UCSD-AML1 (cell line): ENCODE measurements around the gene AGAP1.

Source experiments
- DNase-seq: peaks from one replicate; lab custom pipeline; 2025; ENCODE audit not compliant: unreplicated experiment; lab: John Stamatoyannopoulos, UW

AGAP1 gene

DNA sequence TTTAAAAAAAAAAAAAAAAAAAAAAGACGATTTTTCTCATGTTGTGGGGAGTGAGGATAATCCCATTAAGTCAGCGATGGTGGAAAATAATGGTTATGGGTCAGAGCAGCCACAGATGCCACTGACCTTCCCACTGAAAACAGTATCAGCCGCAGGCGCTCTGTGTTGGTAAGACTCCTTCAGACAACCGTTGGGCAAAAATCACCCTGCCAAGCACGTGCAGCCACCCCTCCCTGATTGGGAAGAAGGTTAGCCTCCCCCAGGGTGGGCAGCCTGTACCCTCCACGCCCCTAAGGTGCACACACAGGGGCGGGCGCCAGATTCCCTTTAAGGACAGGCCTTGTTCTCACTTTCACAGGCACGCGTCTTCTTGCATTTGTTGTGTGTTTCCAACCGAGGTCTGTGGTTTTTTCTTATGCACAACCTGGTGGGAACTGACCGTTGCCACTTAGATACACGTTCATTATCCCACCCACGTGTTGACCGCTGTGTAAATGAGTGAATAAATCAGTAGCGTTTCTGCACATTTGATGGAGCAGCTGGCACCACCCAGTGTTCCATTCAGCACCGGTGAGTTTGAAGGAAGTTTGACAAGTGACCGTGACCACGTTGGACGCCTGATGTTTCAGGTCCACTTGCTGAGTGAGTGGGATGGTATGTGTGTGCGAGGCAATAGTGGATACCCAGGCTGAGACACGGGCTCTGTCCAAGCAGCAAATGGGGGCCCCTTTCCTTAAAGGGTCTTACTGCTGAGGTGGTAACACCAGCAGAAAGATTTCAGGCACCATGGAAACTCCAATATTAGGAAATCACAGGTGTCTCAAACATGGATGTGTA is 476.6 kb downstream of the AGAP1 start:
- no peak for DNase-seq

DNA sequence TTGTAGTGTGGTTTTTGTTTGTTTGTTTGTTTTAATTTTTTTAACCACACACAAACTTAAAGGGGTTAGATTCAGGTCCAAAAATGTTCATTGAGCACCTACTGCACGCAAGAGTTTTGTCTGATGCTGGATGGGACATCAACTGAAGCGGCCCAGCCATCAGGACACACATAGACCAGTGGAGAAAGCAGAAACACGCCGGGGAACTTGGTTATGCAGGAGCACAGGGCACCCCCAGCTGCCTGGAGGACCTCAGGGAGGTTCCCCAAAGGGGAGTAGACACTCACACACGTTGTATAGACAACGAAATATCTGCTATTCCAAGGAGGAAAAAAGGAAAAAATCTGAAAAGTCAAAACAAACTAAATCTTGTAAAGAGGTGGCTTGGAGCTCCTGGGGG is 482.7 kb downstream of the AGAP1 start:
- DNase-seq = no peak

DNA sequence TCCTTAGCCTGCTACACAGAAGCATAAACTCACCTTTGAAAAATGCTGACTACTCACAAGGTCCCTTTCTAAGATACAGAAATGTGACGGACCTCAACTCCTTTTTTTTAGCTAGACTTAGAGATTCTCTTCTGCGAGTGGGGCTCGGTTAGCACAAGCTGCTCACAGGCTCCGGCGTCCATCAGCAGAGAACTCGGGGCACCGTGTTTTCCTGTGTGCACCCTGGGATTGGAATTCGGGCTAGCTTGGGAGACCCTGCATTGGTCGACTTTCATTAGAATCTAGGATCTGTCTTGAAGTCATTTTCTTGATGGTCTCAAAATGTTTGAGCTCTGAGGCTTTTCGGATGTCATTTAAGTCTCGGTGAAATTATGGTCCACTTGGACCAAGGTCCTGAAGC is 483.1 kb downstream of the AGAP1 start:
- no peak for DNase-seq

DNA sequence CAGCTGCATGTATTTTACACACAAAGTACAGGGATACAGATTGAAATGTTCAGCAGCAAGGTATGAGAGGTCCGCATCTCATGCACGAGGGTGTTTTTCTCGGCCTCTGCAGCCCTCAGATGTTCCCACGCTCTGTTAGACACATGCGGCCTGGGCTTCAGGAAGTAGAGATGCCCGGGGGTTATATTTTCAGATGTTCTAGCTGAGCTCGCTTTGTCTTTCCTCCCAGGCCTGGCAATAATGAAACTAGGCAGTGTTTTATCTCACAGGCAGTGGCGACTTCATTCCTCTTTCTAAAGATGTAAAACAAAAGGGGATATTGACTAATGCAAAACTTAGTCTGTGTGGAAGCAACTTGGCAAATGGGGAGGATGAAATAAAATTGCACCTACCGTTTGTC is 483.6 kb downstream of the AGAP1 start:
- DNase-seq = no peak

DNA sequence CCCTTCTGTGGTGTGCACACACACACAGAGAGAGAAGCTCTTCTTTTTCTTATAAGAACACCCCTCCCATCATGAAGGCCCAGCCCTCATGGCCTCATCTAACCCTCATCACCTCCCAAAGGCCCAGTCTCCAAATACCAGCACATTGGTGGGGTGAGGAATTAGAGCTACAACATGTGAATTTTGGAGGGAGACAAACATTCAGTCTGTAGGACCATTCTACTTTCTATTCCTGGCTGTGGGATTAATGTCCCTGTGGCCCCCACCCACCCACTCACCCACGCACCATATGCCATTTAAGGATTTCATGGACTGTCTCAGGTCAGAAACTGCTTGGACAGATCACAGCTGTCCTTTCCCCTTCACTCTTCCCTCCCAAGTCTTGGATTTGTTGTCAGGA is 484.2 kb downstream of the AGAP1 start:
- DNase-seq = no peak

DNA sequence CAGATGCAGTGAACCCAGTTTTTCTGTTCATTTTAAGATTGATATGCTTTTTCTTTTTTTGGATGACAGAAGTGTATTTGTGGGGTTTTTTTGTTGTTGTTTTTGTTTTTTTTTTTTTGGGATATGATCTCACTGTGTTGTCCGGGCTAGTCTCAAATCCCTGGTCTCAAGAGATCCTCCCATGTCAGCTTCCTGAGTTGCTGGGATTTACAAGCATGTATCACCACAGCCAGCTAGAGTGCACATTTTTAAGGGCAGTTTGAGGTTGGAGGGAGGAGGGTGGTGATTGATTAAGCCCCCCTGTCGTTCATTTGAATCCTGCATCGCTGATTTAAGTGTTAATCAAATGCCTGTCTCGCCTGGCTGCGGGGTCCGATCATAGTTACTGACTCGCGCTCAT is 485.2 kb downstream of the AGAP1 start:
- no peak for DNase-seq

DNA sequence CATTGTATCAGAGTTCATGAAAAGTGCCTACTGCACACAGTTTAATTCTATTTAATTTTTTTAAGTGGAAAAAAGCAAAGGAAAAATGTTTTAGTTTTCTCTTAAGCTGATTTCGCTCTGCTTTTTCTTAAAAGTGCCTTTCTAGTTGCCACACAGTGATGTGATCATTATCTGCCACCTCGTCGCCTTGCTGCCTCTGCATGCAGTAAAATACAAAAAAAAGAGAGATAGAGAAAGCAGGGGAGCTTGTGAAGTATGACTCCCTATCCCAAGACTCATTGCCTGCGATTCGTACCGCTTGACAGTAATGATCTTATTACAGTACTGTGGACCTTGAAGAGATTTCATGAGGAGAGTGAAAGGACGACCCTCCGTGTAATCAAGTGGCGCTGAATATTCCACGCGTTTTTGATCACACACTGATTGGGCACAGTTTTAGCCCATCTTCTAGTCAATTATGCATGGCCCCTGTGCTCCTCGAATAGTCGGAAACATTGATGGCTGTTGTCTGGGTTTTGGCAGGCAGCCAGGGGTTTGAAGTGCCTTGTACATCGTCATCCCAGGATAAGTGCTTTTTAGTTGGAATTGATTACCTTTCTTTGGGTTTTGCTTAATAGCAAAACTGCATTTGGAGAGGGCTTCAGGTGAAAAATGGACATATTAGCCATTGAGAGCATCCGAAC is 486.1 kb downstream of the AGAP1 start:
- no peak for DNase-seq

DNA sequence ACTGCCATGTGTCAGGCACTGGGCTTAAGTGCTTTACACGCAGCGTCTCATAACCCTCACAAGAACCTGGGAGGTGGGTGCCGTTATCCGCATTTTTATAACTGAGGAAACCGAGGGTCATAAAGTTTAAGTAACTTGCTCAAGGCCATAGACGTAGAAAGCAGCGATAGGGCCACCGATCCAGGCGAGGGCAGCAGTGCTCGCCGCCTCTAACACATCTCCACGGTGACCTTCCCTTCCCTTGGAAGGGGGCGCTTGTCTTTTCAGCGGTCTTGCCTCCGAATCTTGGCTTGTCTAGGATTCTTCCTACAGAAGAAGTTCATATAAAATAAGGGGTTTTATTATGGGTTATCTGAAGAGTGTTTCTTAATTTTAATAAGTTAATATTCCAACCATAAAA is 487.8 kb downstream of the AGAP1 start:
- DNase-seq = no peak

DNA sequence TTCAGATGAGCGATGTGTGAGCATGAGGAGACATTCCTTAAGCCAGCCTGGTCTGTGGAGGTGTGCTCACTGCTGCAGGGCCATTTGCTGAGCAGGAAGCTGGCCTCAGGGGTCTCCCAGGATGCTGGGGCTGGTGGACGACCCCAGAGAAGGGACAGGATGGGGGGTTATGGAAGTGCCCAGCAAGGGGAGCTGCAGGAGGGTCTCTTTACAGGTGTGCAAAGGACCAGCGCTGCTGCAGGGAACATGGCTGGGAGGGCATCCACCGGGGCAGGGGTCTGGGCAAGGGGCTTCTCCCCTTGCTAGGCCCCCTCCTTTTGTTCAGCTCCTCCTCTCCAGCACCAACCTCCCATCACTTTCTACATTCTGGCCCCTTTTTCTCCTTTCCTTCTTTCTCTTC is 489.2 kb downstream of the AGAP1 start:
- no peak for DNase-seq

DNA sequence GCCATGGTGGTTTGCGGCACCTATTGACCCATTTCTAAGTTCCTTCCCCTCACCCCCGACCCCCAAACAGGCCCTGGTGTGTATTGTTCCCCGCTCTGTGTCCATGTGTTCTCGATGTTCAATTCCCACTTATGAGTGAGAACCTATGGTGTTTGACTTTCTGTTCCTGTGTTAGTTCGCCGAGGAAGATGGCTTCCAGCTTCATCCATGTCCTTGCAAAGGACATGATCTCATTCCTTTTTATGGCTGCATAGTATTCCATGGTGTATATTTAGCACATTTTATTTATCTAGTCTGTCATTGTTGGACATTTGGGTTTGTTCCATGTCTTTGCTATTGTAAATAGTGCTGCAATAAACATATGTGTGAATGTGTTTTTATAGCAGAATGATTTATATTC is 490.7 kb downstream of the AGAP1 start:
- DNase-seq = no peak

DNA sequence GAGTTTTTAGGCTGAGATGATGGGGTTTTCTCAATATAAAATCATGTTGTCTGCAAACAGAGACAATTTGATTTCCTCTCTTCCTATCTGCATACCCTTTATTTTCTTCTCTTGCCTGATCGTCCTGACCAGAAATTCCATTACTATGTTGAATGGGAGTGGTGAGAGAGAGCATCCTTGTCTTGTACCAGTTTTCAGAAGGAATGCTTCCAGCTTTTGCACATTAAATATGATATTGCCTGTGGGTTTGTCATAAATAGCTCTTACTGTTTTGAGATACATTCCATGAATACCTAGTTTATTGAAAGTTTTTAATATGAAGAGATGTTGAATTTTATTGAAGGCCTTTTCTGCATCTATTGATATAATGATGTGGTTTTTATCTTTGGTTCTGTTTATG is 492.5 kb downstream of the AGAP1 start:
- DNase-seq = no peak

DNA sequence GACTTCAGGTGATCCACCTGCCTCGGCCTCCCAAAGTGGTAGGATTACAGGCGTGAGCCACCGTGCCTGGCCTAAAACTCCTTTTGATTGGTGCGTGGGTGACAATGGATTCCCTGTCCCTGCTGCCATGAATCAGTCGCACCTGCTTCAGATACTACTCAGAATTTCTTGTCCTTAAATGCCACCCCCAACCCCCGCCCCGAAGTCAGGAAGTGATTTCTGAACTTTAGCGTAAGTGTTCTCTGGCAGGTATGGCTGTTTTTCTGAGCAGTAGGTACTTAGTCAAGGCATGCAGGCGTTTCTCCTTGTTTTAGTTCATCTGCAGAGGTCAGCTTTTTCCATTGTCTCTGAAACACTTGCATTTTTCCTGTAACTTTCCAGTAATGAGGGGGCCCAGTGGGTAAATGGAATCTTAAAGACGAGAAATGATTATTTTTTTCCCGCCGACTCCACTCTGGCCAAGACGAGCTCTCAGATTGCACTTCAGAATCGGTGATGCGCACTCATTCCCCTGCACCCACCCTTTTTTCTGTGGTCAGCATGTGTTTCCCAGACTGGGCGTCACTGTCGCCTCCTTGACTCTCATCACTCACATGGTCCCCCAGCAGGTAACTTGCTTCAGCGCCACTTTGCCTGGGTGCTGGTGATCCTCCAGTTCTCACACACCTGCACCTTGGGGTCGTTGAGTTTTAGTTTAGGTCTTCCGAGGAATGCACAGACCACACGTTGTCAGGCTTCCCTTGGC is 494.6 kb downstream of the AGAP1 start:
- no peak for DNase-seq

DNA sequence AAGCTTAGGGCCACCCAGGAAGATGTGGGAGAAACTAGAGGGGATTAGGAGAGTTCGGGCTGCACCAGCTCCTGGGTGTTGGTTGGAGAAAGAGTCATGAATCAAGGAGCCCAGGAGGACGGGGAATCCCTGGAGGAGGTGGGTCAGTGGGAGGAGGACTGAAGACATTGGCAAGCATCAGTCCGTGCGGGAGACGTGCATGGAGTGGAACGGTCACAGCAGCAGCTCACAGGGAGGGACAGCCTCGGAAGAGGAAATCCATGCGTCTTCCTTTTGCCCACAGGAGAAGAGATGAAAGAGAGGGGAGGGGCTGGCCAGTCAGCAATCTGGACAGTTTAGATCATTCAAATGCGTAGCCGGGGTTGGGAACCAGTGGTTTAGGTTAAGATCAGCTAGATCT is 495.7 kb downstream of the AGAP1 start:
- no peak for DNase-seq

DNA sequence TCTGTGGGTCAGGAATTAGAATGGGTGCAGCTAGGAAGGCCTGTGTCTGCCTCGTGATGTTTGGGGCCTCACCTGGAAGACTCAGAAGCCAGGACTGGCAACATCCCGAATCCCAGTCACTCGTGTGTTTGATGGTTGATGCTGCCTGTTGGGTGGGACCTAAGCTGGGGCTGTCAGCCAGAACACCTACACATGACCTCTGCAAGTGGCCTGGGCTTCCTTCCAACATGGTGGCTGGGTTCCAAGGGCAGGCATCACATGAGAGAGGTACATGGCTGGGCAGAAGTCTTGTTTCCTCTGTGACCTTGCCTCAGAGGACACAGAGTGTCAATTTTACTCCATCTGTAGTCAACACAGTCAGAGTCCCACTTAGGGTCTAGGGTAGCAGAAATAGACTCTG is 496.5 kb downstream of the AGAP1 start:
- DNase-seq = no peak

DNA sequence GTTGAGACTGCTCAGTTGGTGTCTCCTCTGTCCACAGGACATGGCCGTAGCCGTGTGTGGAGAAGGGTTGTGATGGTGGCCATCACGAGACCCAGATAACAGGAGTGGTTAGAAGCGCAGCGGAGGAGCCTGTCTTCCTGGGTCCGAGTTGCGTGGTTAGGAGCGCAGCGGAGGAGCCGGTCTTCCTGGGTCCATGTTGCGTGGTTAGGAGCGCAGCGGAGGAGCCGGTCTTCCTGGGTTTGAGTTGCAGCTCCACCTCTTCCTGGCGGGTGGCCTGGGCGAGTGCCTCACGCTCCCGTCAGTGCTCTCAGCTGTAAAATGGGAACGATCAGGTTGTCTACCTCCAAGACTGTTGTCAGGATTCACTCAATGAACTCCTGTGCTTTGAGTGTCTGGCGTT is 498.2 kb downstream of the AGAP1 start:
- no peak for DNase-seq

DNA sequence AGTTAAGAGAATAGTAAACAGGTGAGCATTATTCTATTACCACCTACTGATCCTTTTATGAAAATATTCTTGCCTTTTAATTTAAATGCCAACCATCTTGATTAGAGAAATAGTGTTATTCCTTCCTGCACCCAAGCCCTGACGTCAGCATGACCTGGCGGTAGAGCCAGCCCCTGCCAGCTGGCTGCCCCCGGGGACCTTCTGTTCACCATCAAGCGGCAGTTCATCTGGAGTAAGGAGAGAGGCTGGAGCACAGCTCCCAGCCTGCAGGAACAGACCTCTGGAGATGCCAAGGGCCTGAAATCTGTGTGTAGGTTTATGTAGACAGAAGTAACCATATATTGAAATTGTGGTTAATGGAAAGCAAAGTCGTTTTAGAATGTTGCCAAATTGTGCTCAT is 502.6 kb downstream of the AGAP1 start:
- no peak for DNase-seq

DNA sequence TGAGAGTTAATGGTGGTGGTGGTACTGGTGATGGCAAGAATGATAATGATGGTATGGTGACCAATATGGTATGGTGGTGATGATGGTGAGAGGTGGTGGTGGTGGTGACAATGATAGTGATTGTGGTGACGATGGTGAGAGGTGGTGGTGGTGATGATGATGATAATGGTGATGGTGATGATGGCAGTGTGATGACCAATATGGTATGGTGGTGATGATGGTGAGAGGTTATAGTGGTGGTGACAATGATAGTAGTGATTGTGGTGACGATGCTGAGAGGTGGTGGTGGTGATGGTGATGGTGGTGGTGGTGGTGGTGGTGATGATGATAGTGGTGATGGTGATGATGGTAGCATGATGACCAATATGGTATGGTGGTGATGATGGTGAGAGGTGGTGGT is 505.2 kb downstream of the AGAP1 start:
- DNase-seq = no peak

DNA sequence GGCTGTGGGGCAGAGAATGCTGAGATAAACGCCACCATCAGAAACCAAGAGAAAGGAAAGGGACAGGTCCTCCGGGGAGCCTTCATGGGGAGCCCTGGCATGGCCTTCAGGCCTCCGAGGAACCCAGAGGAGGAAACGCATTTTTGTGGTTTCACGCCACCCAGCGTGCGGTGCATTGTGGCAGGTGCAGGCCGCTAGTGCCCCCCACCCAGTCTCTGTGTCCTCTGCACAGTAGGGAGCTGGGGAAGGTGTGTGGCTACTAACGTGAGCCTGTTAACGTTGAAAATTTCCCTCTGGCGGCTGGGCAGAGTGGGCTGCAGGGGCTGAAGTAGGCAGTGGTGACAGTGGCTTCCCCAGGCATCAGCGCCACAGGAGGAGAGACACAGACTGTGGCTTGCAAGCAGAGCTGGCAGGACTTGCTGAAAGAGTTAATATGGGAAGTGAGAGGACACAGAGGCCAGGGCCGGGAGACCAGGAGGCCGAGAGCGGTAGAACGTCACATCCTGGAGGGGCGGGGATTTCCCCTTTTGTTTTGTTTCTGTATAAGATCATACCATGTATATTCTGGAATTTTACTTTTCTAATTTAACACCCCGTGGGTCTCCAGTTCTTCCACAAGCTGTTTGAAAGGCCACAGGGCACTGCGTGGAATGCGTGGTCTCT is 507.5 kb downstream of the AGAP1 start:
- no peak for DNase-seq

DNA sequence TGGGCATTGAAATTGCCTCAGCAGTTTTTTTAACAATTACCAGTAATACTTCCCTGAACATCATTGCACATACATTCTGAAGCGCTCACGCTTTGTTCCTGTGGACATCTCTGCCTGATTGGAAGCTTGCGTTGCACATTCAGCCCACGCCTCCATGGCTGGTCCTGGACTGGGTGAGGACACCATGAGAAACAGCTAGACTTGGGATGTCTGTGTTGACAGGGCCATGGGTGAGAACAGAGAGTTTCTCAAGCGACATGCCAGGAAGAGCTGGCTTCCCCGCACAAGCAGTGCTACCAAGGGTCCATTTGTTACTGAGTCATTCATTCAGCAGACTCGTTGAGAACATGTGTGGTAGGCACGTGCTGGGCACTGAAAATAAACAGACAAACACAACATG is 508.0 kb downstream of the AGAP1 start:
- no peak for DNase-seq

DNA sequence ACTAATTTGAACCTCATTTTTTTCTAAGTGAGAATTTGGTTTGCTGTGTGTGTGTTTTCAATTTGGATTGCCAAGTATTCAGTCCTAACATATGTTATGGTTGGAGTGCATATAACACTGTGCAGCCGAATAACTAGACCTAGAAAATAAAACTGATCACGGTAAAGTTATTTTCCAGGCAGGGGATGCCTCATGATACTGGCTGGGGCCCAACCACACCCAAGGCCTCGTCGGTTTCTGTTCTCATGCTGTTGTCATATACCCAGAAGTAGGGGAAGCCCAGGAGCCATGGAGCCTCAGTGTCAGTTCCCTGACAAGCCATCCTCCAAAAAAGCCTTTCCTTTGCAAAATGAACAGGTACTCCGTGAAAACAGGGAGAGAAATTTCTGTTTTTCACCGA is 514.2 kb downstream of the AGAP1 start:
- no peak for DNase-seq

DNA sequence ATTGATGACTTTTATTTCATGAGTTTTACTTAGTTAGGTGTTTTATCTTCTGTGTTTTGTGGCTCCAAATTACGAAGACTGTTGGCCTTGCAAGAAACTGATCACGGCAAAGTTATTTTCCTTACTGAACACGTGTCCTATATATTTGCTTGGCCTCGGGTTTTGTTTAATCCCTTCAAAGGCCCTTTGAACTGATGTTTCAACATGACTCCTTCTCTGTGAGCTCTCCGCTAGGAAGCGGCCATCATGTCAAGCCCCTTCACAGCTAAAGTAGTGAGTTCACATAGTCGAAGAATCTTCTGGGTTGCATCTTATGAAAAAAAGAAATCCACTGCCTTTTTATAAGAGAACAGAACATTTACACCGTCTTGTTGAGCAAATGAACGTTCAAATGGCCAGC is 515.0 kb downstream of the AGAP1 start:
- no peak for DNase-seq
